Activated T-helper 1 cell treated with anti-CD3 and anti-CD28 coated beads, Interleukin-2, amount 50 U/mL, for 16 hours (primary cell): ENCODE results near the gene ASPSCR1.

Source experiments
- DNase-seq, 2 donors: peaks; one replicate each; pipeline ENCODE4 v3.0.0-alpha.2; 2020; ENCODE audit warnings: low read depth in 1 of 2, low spot score in 1 of 2

Gene ASPSCR1

GRCh38 chr17:81977211-81977808, at the start of gene ASPSCR1:
TSS of gene ASPSCR1 (plus strand) at chr17:81977629. CDS start at chr17:81977647, 18 bp downstream.
- DNase-seq: peak; percentile 79 to 88

- DNase-seq: peak; percentile 75 to 87
Measured at GRCh38 chr17:81927653-81928543, 49.5 kb upstream of the ASPSCR1 start, which contains the start of gene MAFG. TSS of gene MAFG (minus strand) at chr17:81927735. CDS start at chr17:81923185, 4,550 bp downstream.

GRCh38 chr17:81928544-81929252, 48.7 kb upstream of the ASPSCR1 start:
- DNase-seq: no peak

DNA sequence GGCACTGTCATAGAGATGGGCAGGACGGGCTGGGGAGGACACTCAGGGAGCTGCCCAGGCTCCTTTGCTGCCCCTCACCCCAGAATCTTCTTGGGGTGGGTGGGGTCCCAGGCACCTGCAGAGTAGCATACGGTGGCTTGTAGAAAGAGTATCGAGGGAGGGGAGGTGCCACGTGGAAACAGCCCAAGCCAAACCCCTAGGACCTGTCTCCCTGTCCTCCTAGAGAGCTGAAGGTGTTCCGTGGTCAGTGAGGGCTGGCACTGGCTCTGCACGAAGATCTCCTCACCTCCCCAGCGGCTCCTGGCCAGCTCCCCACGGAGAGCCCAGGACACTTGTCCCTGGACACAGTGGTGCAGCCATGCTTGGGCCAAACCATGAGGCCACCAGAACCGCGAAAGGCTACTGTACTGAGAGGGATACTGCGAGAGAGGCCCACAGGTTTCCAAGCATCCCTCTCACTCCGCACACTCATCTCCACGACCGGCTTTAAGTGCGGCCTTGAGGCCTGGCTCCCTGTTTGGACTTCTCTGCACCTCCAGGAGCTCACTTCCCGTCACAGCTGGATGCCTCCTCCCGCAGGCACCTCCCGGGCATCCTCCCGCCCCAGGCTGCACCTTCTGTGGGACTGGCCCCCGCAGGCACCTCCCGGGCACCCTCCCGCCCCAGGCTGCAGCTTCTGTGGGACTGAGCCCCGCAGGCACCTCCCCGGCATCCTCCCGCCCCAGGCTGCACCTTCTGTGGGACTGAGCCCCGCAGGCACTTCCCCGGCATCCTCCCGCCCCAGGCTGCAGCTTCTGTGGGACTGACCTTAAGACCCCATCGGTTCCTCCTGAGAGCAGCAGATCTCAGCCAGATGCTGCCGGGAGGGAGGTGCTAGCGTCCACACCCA, 47.9 kb upstream of the ASPSCR1 start:
- no peak for DNase-seq

GRCh38 chr17:81930142-81931125, 47.0 kb upstream of the ASPSCR1 start:
- DNase-seq: no peak

DNA sequence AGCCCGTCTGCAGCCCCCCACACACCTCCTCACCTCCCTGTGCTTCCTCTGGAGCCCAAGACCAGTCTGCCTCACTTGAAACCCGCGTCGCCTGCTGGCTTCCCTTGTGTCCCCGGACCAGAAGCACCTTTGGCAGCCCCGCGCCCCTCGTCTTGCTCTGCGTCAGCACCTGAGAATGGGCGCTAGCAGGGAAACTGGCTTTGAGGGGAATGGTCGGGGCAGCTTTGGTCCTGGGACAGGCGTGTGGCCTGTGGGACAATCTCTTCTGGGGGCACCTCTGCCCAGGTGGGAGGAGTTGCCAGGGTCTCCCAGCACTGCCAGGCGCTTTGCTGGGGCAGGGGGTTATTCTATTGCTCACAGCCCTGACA, 46.3 kb upstream of the ASPSCR1 start:
- DNase-seq: no peak

DNA sequence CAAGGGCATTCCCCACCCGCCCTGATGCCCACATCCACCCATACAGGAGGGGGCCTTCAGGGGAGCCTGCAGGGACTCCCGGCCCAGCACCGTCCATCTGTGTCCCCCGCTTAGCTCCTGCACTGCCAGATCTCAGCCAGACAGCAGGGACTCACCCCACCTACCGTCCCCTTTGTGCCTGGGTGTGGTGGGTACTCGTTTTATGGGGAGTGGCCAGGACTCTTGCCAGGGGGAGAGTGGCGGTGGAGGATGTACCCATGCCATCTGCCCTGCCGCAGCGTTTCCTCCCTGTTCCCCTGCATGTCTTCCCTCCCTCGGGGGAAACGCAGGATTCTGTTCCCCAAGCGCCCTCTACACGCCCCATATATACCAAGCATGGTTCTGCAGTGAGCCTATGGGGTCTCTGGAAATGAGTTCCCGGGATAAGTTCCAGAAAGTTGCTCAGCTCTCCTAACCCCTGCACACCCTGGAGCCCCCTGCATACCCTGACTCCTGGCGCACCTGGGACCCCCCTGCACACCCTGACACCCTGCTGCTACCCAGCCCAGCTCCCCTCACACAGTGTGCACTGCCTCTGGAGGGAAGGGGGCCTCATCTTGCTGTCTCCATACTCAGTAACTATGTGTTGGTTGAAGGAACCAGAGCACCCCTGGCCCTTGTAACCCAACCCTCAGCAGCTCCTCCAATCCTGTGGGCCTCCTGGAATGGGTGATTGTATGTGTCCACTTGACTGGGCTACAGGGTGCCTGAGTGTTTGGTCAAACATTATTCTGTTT, 45.7 kb upstream of the ASPSCR1 start:
- DNase-seq: no peak

DNA sequence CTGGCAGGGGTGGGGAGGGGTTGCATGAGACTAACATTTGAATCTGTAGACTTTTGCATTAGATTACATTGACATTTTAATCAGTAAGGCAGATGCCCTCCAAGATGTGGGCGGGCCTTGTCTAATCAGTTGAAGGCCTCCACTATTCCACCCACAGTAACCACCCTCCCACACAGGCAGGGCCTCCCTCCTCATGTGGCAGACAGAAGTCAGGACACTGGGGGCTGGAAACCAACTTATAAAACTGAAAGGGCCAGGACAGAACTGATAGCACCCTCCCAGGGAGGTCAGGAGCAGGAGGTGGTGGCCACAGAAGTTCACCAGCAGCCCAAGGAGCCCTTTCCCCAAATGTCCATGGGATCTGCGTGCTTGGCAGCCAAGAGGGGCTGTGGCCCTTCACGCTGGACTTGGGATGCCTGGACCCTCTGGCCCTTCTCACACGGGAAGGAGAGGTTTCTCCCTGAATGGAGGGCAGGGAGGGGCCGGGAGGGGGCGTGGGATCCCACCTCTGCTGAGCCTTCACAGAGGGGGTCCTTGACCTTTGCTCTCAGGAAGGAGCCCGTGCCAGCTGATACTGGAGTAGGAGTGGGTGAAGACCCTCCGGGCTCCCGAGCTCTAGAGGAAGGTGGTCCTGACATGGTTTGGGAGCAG, 45.0 kb upstream of the ASPSCR1 start:
- DNase-seq: no peak

DNA sequence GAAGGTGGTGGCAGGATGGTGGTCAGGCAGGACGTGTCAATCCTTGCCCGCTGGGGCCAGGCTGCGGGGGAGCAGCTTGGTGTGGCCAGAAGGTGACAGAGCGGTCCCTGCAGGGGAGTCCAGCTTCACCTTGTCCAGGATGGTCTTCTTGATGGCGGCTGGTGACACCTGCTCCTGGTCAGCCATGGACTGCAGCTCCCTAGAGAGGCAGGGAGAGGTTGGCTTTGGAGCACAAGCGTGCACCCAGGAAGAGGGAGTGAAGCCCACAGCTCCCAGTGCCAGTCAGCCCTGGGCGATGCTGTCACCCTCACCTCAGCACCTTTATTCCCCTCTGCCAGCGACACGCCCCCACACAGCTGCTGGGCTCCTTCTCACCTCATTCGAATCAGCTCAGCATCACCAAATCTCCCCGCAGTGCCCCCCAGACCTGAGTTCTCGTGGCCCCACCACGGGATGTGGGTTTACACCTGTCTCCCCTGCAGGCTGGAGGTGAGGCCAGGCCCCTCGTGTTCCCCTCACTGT, 44.2 kb upstream of the ASPSCR1 start:
- no peak for DNase-seq

- no peak for DNase-seq
Measured at GRCh38 chr17:81934098-81934757, 43.2 kb upstream of the ASPSCR1 start.

GRCh38 chr17:81934850-81935708, 42.4 kb upstream of the ASPSCR1 start:
- DNase-seq: no peak

- DNase-seq: no peak
Measured at GRCh38 chr17:81935709-81936084, 41.7 kb upstream of the ASPSCR1 start.

- no peak for DNase-seq
Measured at GRCh38 chr17:81939218-81939617, 38.2 kb upstream of the ASPSCR1 start.

DNA sequence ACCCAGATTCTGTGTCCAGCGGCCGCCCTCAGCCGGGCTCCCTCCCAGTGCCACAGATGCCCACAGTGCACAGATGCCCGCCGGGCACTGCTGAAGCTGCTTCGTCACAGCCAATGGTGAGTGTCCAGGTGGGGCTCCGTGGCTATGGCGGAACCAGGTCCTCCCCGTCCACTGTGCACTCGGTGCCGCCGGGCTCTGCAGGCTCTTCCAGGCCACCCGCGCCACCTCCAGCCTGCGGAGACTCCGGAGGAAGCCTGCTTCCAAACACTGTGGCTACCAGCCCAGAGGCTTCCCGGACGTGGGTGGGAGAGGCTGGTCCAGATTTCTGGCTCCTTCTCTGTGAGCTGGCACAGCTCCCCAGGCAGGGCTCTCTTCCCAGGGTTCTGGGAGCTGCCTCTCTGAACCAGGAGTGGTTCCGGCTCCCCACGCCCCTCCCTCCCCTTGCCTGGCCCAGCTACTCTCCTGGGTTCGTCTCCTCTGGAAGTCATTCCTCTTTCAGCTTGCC, 37.5 kb upstream of the ASPSCR1 start:
- DNase-seq: no peak

- DNase-seq: no peak
Measured at GRCh38 chr17:81940538-81941483, 36.6 kb upstream of the ASPSCR1 start.
